Measurements from ENCODE around the gene STX7. TPM values are rescaled to one million over a fixed set of nuclear protein-coding genes. Genes with fewer than 3 reads are reported as not detected.
"Not testable (repeated sequence)": the region's sequence is repeated elsewhere in the genome, so short reads cannot be mapped to it uniquely, and the experiment has no call there.

The STX7 gene
- 10 to 100 TPM; 13.5 to 24.6 TPM for total RNA-seq

GRCh38 chr6:132512638-132513632 lies at the start of gene STX7:
TSS of gene STX7 (minus strand) at chr6:132513116. CDS start at chr6:132503530, 9,586 bp downstream.
- H3K27ac ChIP-seq, result peak within 1 kb of the TSS; percentile 58 to 92 (median 88)
- H3K9me3 ChIP-seq, result no peaks in the 10 kb centered on the region
- peak within 1 kb of the TSS; percentile 78 to 97 for H3K4me3 ChIP-seq
- TF ChIP-seq CTCF (IDR thresholded peaks at IDR 0.05) (no peak), POLR2A (IDR thresholded peaks at IDR 0.05) (peak; percentile 63 to 86 (median 82))
- ATAC-seq (peak; percentile 95), DNase-seq (peak; percentile 86 to 91 (median 88))
- H3K27me3 ChIP-seq, result no peaks in the 10 kb centered on the region
- WGBS, 2 donors, result 0% methylated on average over 31 to 66 of the region's 67 CpGs
- no peaks in the 10 kb centered on the region for H3K36me3 ChIP-seq (replicated peaks in 1 of 2; ENCODE audit: insufficient read depth in 1 of 2, low read depth in 2 of 2)
- intact Hi-C loops (cut with DNase I), result no loop called here
- peaks cover 18% of the 10 kb centered on the region for H3K4me1 ChIP-seq

- H3K27ac ChIP-seq; DNase-seq; H3K4me1 ChIP-seq; H3K36me3 ChIP-seq (replicated peaks in 1 of 2; ENCODE audit: insufficient read depth in 1 of 2, low read depth in 2 of 2); H3K4me3 ChIP-seq; intact Hi-C loops (cut with DNase I); H3K9me3 ChIP-seq; ATAC-seq; H3K27me3 ChIP-seq: not testable (repeated sequence)
- WGBS, 2 donors, result 61 to 68% methylated on average over 3 of the region's 3 CpGs
Measured at GRCh38 chr6:132560087-132560486, 47.2 kb upstream of the STX7 start.

- Histone ChIP-seq H3K4me1 (no peaks in the 10 kb centered on the region), H3K27ac (no peak within 1 kb of the TSS), H3K36me3 (replicated peaks in 1 of 2; ENCODE audit: insufficient read depth in 1 of 2, low read depth in 2 of 2) (no peaks in the 10 kb centered on the region), H3K9me3 (no peaks in the 10 kb centered on the region), H3K27me3 (no peaks in the 10 kb centered on the region), H3K4me3 (no peak within 1 kb of the TSS)
- intact Hi-C loops (cut with DNase I), result no loop called here
- DNase-seq (no peak), ATAC-seq (no peak)
- TF ChIP-seq POLR2A (IDR thresholded peaks at IDR 0.05) (no peak), CTCF (IDR thresholded peaks at IDR 0.05) (no peak)
- WGBS, 2 donors, result 86 to 89% methylated on average over 2 of the region's 2 CpGs
Measured at GRCh38 chr6:132552372-132552771, 39.5 kb upstream of the STX7 start, which contains the start of gene TAAR8. TSS of gene TAAR8 (plus strand) at chr6:132552672. CDS start at chr6:132552693, 21 bp downstream.

GRCh38 chr6:132551214-132551613 lies 38.3 kb upstream of the STX7 start:
- intact Hi-C loops (cut with DNase I), result no loop called here
- no peak for DNase-seq
- Histone ChIP-seq H3K36me3 (replicated peaks in 1 of 2; ENCODE audit: insufficient read depth in 1 of 2, low read depth in 2 of 2) (no peaks in the 10 kb centered on the region), H3K9me3 (no peaks in the 10 kb centered on the region), H3K27ac (no peak overlapping the region), H3K4me1 (no peaks in the 10 kb centered on the region), H3K4me3 (no peak overlapping the region), H3K27me3 (no peaks in the 10 kb centered on the region)
- 84 to 85% methylated on average over 4 of the region's 4 CpGs for WGBS, 2 donors
- TF ChIP-seq CTCF (IDR thresholded peaks at IDR 0.05) (no peak), POLR2A (IDR thresholded peaks at IDR 0.05) (no peak)
- no peak for ATAC-seq

GRCh38 chr6:132548746-132549463 lies 36.0 kb upstream of the STX7 start:
- H3K4me1 ChIP-seq, result no peaks in the 10 kb centered on the region
- ATAC-seq, result no peak
- WGBS, 2 donors, result 85 to 93% methylated on average over 4 of the region's 4 CpGs
- H3K36me3 ChIP-seq (replicated peaks in 1 of 2; ENCODE audit: insufficient read depth in 1 of 2, low read depth in 2 of 2), result no peaks in the 10 kb centered on the region
- DNase-seq, result no peak
- no peaks in the 10 kb centered on the region for H3K27me3 ChIP-seq
- H3K9me3 ChIP-seq, result no peaks in the 10 kb centered on the region
- intact Hi-C loops (cut with DNase I), result no loop called here
- TF ChIP-seq POLR2A (IDR thresholded peaks at IDR 0.05) (no peak), CTCF (IDR thresholded peaks at IDR 0.05) (no peak)
- no peak overlapping the region for H3K27ac ChIP-seq
- H3K4me3 ChIP-seq, result no peak overlapping the region
